Ovary (tissue), 9 donors: ENCODE data around the gene MYO1C. TPM values are rescaled to one million over a fixed set of nuclear protein-coding genes. Genes with fewer than 3 reads are reported as not detected.
"Not testable (repeated sequence)": the region's sequence is repeated elsewhere in the genome, so short reads cannot be mapped to it uniquely, and the experiment has no call there.

Experiments
- DNase-seq, 5 donors: peaks; one replicate each; pipeline ENCODE4 v3.0.0-alpha.2; 2019 to 2020
- H3K27ac ChIP-seq, 2 donors: fragments of 200-600 bp; one replicate each; pipeline versions ENCODE4 v1.5.1 to v1.8.0; 2019 to 2022
- H3K27me3 ChIP-seq: fragments of 200-600 bp; one replicate; pipeline ENCODE4 v1.8.0; 2022
- H3K36me3 ChIP-seq: fragments of 200-600 bp; sonication (generic); one replicate; pipeline ENCODE4 v1.5.1; 2019
- H3K4me1 ChIP-seq: one replicate; pipeline ENCODE4 v1.8.1; 2013; ENCODE audit warnings: mild to moderate bottlenecking, moderate library complexity; ENCODE audit not compliant: insufficient read depth
- H3K4me3 ChIP-seq: fragments of 200-600 bp; sonication (generic); one replicate; pipeline ENCODE4 v1.5.1; 2017
- H3K9me3 ChIP-seq, 2 donors: fragments of 200-600 bp in 1 of 2; sonication (generic) in 1 of 2; one replicate each; pipeline versions ENCODE4 v1.5.1 to v1.8.1; 2013 to 2019; ENCODE audit warnings: mild to moderate bottlenecking in 1 of 2, moderate library complexity in 1 of 2
- EP300 ChIP-seq: sonication (generic); formaldehyde crosslinking; IDR thresholded peaks from one replicate; pipeline ENCODE4 v1.6.1; 2017; ENCODE audit warnings: antibody characterized with exemption
- POLR2A ChIP-seq: fragments of 450-650 bp; IDR thresholded peaks from one replicate; pipeline ENCODE4 v1.6.1; 2017; ENCODE audit warnings: antibody characterized with exemption, mild to moderate bottlenecking, moderate library complexity
- WGBS, 3 donors: extraction: QIAGEN DNeasy Blood & Tissue Kit in 1 of 3; methylation state at CpG; one replicate each; pipeline versions ENCODE4 v1.1.5 to v1.1.7; 2013 to 2017; 5-methylcytosine and 5-hydroxymethylcytosine counted together
- intact Hi-C, 4 donors: fragments of 100-400 bp; cut with DNase I; formaldehyde crosslinking; loops; one replicate each; pipeline versions ENCODE4 v1.11.0 to v1.15.1; 2022 to 2023
- polyA plus RNA-seq, 2 donors: library from polyadenylated mRNA; stranded (reverse); fragments of 200-250 nt in 1 of 2; fragments of 350-450 nt in 1 of 2; fragmentation: Illumina TruSeq in 1 of 2; extraction: RNeasy Lipid Tissue Mini Kit (QIAGEN cat#74804) in 1 of 2; gene quantifications; one replicate each; pipeline ENCODE4 v1.2.3, GENCODE V29; 2013 to 2014
- total RNA-seq, 7 donors: library from RNA; depleted of rRNA in 2 of 7; stranded (reverse); fragments of >200 nt in 2 of 7; fragmentation: NEBNext Ultra II Directional in 3 of 7; extraction: Animal tissue kit (Norgen Biotek cat#: 25700) in 3 of 7; gene quantifications; one replicate each; pipeline versions ENCODE4 v1.1.0 to v1.2.4, GENCODE V29; 2016 to 2023
- TF ChIP-seq, protein P1 (sequence below), 3 donors: fragments of 450-650 bp in 2 of 3; fragments of 200-600 bp in 1 of 3; IDR thresholded peaks; one replicate each; pipeline versions ENCODE4 v1.5.1 to v1.8.0; 2016 to 2022; ENCODE audit warnings: antibody characterized with exemption in 3 of 3, mild to moderate bottlenecking in 1 of 3
- donor health status: DM: no; HTN: no; CAD: no; lungs with moderate emphysema.
- donor health status: DM: no; HTN: no; CAD: no.
- donor health status: Bipolar disorder and iron deficiency.
- donor health status: DM: yes; HTN: yes; CAD: no.
- donor health status: DM: no; HTN: no; CAD: no.
- donor health status: DM: yes; HTN: yes; CAD: no.

Gene MYO1C
- total and polyA plus RNA-seq, 9 donors = 41.8 to 140 (median 100) TPM

DNA sequence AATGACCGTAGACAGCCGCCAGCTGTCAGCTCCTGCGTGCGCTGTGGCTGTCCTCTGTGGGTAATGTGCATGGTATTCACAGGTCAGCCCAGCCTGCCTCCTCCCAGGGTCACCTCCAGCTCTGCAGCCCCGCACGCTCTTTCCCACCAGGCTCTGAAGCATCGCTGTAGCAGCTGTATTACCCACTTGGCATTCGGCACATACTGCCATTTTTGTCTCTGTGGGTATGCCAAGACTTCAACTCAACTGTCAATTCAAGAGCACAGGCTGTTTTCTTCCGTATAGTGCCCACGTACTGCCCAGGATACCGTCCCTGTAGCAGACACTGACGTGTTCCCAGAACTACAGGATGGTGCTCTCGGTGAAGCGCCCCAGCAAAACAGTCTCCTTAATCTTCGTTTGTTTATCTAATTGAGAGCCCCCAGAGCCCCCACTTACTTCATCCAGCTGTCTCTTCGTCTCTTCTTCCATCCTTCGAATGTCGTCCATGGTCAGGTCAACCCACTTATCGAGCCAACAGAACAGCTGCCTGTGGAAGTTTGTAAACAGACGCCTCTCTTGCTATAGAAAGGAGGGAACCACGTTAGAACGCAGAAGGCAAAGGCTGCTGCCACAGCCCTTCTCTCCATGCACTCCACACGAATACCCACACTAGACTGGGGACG is 41.3 kb upstream of the MYO1C start:
- no peaks in the 10 kb centered on the region for H3K9me3 ChIP-seq
- H3K4me3 ChIP-seq = no peak overlapping the region
- no peaks in the 10 kb centered on the region for H3K4me1 ChIP-seq
- H3K27ac ChIP-seq = no peak overlapping the region
- no peak for DNase-seq
- H3K27me3 ChIP-seq = no peaks in the 10 kb centered on the region
- 25 to 60% (median 45%) methylated on average over 24 of the region's 24 CpGs for WGBS, 3 donors
- intact Hi-C loops = no loop called here
- no peaks in the 10 kb centered on the region for H3K36me3 ChIP-seq
- TF ChIP-seq POLR2A = no peak

DNA sequence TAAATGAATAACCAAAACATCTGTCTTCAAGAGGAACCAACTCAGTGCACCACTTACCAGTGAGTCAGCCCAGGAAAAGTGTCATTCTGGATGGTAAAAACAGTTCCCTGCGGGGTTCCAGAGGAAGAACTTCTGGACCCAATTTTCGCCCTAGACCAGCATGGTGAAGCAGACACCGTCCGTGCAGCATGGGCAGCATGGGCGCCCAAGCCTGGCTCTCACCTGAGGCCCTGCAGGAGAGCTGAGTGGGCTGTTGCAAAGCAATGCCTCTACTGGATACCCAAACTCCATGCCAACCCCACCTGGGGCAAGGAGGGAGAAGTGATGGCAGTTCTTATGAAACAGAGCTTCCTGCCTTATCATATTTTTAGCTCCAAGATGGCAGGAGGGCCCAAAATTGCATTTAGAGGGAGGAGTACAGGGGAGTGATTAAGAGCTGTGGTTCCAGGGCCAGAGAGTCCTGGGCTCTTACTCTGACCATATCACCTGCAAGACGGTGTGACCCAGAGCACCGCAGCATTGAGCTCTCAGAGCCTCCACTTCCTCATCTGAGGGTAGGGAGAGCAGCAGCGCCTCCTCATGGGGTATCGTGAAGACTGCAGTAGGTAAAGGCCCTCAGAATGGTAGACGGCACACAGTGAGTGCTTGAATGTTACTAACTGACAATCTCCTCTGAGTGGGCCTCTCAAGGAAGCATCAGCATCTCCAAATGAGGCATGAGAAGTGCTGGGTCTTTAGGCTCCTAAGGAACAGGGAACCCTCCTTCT is 40.5 kb upstream of the MYO1C start:
- Histone ChIP-seq H3K9me3 (no peaks in the 10 kb centered on the region), H3K4me1 (no peaks in the 10 kb centered on the region), H3K27me3 (no peaks in the 10 kb centered on the region), H3K4me3 (no peak overlapping the region), H3K36me3 (no peaks in the 10 kb centered on the region), H3K27ac (no peak overlapping the region)
- intact Hi-C loops = no loop called here
- no peak for DNase-seq
- TF ChIP-seq, protein P1, sequence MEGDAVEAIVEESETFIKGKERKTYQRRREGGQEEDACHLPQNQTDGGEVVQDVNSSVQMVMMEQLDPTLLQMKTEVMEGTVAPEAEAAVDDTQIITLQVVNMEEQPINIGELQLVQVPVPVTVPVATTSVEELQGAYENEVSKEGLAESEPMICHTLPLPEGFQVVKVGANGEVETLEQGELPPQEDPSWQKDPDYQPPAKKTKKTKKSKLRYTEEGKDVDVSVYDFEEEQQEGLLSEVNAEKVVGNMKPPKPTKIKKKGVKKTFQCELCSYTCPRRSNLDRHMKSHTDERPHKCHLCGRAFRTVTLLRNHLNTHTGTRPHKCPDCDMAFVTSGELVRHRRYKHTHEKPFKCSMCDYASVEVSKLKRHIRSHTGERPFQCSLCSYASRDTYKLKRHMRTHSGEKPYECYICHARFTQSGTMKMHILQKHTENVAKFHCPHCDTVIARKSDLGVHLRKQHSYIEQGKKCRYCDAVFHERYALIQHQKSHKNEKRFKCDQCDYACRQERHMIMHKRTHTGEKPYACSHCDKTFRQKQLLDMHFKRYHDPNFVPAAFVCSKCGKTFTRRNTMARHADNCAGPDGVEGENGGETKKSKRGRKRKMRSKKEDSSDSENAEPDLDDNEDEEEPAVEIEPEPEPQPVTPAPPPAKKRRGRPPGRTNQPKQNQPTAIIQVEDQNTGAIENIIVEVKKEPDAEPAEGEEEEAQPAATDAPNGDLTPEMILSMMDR (IDR thresholded peaks at IDR 0.05) = peak in 1 of 3 donors; percentile 6
- no peak for TF ChIP-seq POLR2A
- 76 to 82% (median 80%) methylated on average over 10 of the region's 10 CpGs for WGBS, 3 donors

DNA sequence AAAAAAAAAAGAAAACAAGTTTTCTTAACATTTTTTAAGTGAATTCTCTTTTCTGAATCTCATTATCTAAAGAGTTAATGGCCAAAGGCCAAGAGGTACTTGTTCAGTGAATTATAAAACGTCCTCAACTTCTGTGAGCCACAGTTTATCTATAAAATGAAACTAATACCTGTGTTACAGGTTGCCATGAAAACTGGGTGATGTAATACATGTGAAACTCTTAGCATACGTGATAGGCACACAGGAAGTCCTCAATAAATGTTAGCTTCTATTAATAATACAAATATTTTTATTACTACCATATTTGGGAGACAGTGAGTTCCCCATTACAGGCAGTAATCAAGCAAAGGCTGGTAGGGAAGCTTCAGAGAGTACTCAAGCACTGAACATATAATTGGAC is 37.4 kb upstream of the MYO1C start:
- no peaks in the 10 kb centered on the region for H3K9me3 ChIP-seq
- 43 to 66% (median 56%) methylated on average over 2 of the region's 2 CpGs for WGBS, 3 donors
- no peak overlapping the region for H3K27ac ChIP-seq
- DNase-seq = no peak
- no peaks in the 10 kb centered on the region for H3K27me3 ChIP-seq
- no peaks in the 10 kb centered on the region for H3K4me1 ChIP-seq
- H3K36me3 ChIP-seq = no peaks in the 10 kb centered on the region
- intact Hi-C loops = no loop called here
- TF ChIP-seq EP300 (no peak), POLR2A (no peak)
- TF ChIP-seq, protein P1 (IDR thresholded peaks at IDR 0.05) = no peak
- no peak overlapping the region for H3K4me3 ChIP-seq

GRCh38 chr17:1526876-1527275 is 34.4 kb upstream of the MYO1C start:
- intact Hi-C loops, H3K4me3 ChIP-seq, H3K4me1 ChIP-seq, H3K36me3 ChIP-seq, H3K27ac ChIP-seq, H3K9me3 ChIP-seq, H3K27me3 ChIP-seq, DNase-seq: not testable (repeated sequence)
- 82 to 90% (median 83%) methylated on average over 4 of the region's 4 CpGs for WGBS, 3 donors

DNA sequence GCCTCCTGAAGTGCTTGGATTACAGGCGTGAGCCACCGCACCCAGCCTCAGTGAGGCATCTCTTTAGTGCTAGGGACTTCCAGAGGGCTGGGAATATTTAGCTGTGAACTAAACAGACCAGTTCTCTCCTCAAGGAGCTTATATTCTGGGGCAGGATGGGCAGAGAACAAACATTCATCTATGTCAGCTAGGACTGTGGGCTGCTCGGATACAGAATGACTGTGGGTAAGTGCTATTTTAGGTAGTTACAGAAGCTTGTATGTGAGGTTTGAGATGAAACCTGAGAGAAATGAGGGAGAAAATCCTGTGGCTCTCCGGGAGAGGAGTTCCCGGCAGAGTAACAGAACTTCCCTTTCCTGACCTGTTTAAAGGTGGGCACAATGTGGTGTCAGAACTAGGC is 30.1 kb upstream of the MYO1C start:
- H3K4me1 ChIP-seq = no peaks in the 10 kb centered on the region
- no peaks in the 10 kb centered on the region for H3K36me3 ChIP-seq
- intact Hi-C loops = no loop called here
- H3K9me3 ChIP-seq = no peaks in the 10 kb centered on the region
- no peaks in the 10 kb centered on the region for H3K27me3 ChIP-seq
- DNase-seq = no peak
- WGBS, 3 donors = 91 to 92% (median 92%) methylated on average over 5 of the region's 5 CpGs
- TF ChIP-seq EP300 (no peak), POLR2A (no peak)
- TF ChIP-seq, protein P1 (IDR thresholded peaks at IDR 0.05) = no peak
- H3K4me3 ChIP-seq = no peak overlapping the region
- no peak overlapping the region for H3K27ac ChIP-seq
